GM23338 (cell line): Measurements from ENCODE around the gene HOXA10. TPM values are rescaled to one million over a fixed set of nuclear protein-coding genes. Genes with fewer than 3 reads are reported as not detected.

Experiments used
- ATAC-seq: fragments of 200-7000 bp; cut with Tn5 transposase; 3 replicates; pipeline ENCODE4 v1.9.1; 2020
- DNase-seq: peaks from one replicate; pipeline ENCODE4 v3.0.0-alpha.2; 2015; ENCODE audit warnings: low spot score
- H2AFZ ChIP-seq: fragments of 200-600 bp; sonication (generic); 2 replicates; pipeline ENCODE4 v1.8.0; 2016; ENCODE audit warnings: antibody characterized with exemption, mild to moderate bottlenecking, moderate library complexity
- H3F3A ChIP-seq: fragments of 200-600 bp; sonication (generic); replicated peaks from 2 replicates; pipeline ENCODE4 v1.8.0; 2017; ENCODE audit warnings: antibody characterized with exemption, mixed run types, low read depth
- H3K27ac ChIP-seq: fragments of 200-600 bp; sonication (generic); 2 replicates; pipeline ENCODE4 v1.6.1; 2016; ENCODE audit warnings: low read depth
- H3K27me3 ChIP-seq: fragments of 200-600 bp; sonication (generic); 2 replicates; pipeline ENCODE4 v1.8.0; 2016; ENCODE audit warnings: mild to moderate bottlenecking, mixed run types, moderate library complexity; ENCODE audit not compliant: insufficient read depth
- H3K36me3 ChIP-seq: fragments of 200-600 bp; sonication (generic); 2 replicates; pipeline ENCODE4 v1.8.0; 2016; ENCODE audit warnings: mild to moderate bottlenecking; ENCODE audit not compliant: insufficient read depth
- H3K4me1 ChIP-seq: fragments of 200-600 bp; sonication (generic); 2 replicates; pipeline ENCODE4 v1.8.0; 2016; ENCODE audit warnings: mild to moderate bottlenecking, moderate library complexity; ENCODE audit not compliant: insufficient read depth
- H3K4me2 ChIP-seq: fragments of 200-600 bp; sonication (generic); 2 replicates; pipeline ENCODE4 v1.7.1; 2017; ENCODE audit warnings: mixed run types
- H3K4me3 ChIP-seq: fragments of 200-600 bp; sonication (generic); 2 replicates; pipeline ENCODE4 v1.6.1; 2016; ENCODE audit warnings: mixed run types
- H3K79me2 ChIP-seq: fragments of 200-600 bp; sonication (generic); replicated peaks from 2 replicates; pipeline ENCODE4 v1.8.0; 2017; ENCODE audit warnings: mild to moderate bottlenecking; ENCODE audit not compliant: insufficient read depth
- H3K9me2 ChIP-seq: fragments of 200-600 bp; sonication (generic); 2 replicates; pipeline ENCODE4 v1.8.0; 2017; ENCODE audit not compliant: insufficient read depth
- H4K20me1 ChIP-seq: fragments of 200-600 bp; sonication (generic); replicated peaks from 2 replicates; pipeline ENCODE4 v1.8.0; 2017; ENCODE audit warnings: mild to moderate bottlenecking; ENCODE audit not compliant: insufficient read depth
- H3K27ac Mint-ChIP-seq: 2 replicates; pipeline ENCODE4 v1.8.0; 2020; ENCODE audit warnings: inconsistent platforms, mild to moderate bottlenecking, moderate library complexity, mixed read lengths
- H3K27me3 Mint-ChIP-seq: 3 replicates; pipeline ENCODE4 v1.8.0; 2022; ENCODE audit warnings: low read depth, mild to moderate bottlenecking, moderate library complexity, mixed read lengths, inconsistent platforms; ENCODE audit not compliant: insufficient read depth, poor library complexity
- H3K36me3 Mint-ChIP-seq: 3 replicates; pipeline ENCODE4 v1.8.0; 2021; ENCODE audit warnings: low read depth, mild to moderate bottlenecking, inconsistent platforms, moderate library complexity, mixed read lengths
- H3K4me1 Mint-ChIP-seq: 3 replicates; pipeline ENCODE4 v1.8.0; 2020; ENCODE audit warnings: mild to moderate bottlenecking, inconsistent platforms, mixed read lengths
- H3K4me3 Mint-ChIP-seq: 3 replicates; pipeline ENCODE4 v1.8.0; 2021; ENCODE audit warnings: moderate library complexity, mild to moderate bottlenecking, inconsistent platforms, mixed read lengths
- H3K9me3 Mint-ChIP-seq: 3 replicates; pipeline ENCODE4 v1.8.0; 2020; ENCODE audit warnings: moderate library complexity, mild to moderate bottlenecking, inconsistent platforms, mixed read lengths
- CREB1 ChIP-seq: fragments of 250-450 bp; sonication (Bioruptor Pico); IDR thresholded peaks from 2 replicates; pipeline ENCODE4 v1.5.0; 2020; ENCODE audit warnings: low read depth, mild to moderate bottlenecking, moderate library complexity
- CTCF ChIP-seq, 2 experiments: fragments of 200-600 bp in 1 of 2; sonication (generic) in 1 of 2; conservative IDR thresholded peaks; 2 replicates each; pipeline versions ENCODE4 v1.5.1 to v1.6.1; 2016 to 2017; ENCODE audit warnings: antibody characterized with exemption in 2 of 2, low read depth in 2 of 2, mild to moderate bottlenecking in 2 of 2, moderate library complexity in 1 of 2
- EZH2 ChIP-seq: fragments of 200-600 bp; sonication (generic); IDR thresholded peaks from one replicate; pipeline ENCODE4 v1.8.0; 2017; ENCODE audit warnings: antibody characterized with exemption, mild to moderate bottlenecking, low read depth; ENCODE audit not compliant: unreplicated experiment
- EZH2phosphoT487 ChIP-seq: fragments of 200-600 bp; sonication (generic); IDR thresholded peaks from one replicate; pipeline ENCODE4 v1.8.1; 2018; ENCODE audit warnings: antibody characterized with exemption; ENCODE audit not compliant: unreplicated experiment
- POLR2AphosphoS5 ChIP-seq: IDR thresholded peaks from 2 replicates; pipeline ENCODE4 v1.6.1; 2016; ENCODE audit warnings: antibody characterized with exemption, low read depth
- STAT1 ChIP-seq: IDR thresholded peaks from one replicate; pipeline ENCODE4 v1.6.1; 2016; ENCODE audit warnings: antibody characterized with exemption; ENCODE audit not compliant: unreplicated experiment
- ZNF114 ChIP-seq: fragments of 250-450 bp; sonication (Bioruptor Pico); IDR thresholded peaks from 2 replicates; pipeline ENCODE4 v1.5.0; 2020; ENCODE audit warnings: mild to moderate bottlenecking, moderate library complexity
- ZNF331 ChIP-seq: fragments of 250-450 bp; sonication (Bioruptor Pico); IDR thresholded peaks from 2 replicates; pipeline ENCODE4 v1.5.0; 2020; ENCODE audit warnings: low read depth, mild to moderate bottlenecking, moderate library complexity
- ZNF462 ChIP-seq: fragments of 250-450 bp; sonication (Bioruptor Pico); IDR thresholded peaks from 2 replicates; pipeline ENCODE4 v1.5.0; 2020; ENCODE audit warnings: mild to moderate bottlenecking, moderate library complexity
- polyA plus RNA-seq: library from polyadenylated mRNA; unstranded; fragments of >200 nt; fragmentation: Nextera tagmentation; extraction: Ambion mirVana; gene quantifications from 2 replicates; pipeline ENCODE4 v1.2.1, GENCODE V29; 2016
- total RNA-seq: library from RNA; depleted of rRNA; stranded (reverse); fragments of >200 nt; shearing (Covaris generic); gene quantifications from 2 replicates; pipeline ENCODE4 v1.2.3, GENCODE V29; 2014

Gene HOXA10
- total and polyA plus RNA-seq, 2 experiments from 2014 or later, result not detected

- peak overlapping the region; percentile 50 for H3K4me3 Mint-ChIP-seq
Measured at GRCh38 chr7:27150568-27151340, 23.4 kb downstream of the HOXA10 start.

GRCh38 chr7:27149842-27150567, 24.1 kb downstream of the HOXA10 start:
- Histone ChIP-seq H3K79me2 (no peaks in the 10 kb centered on the region), H3K27ac (no peak overlapping the region), H2AFZ (no peak overlapping the region), H3K4me1 (peaks cover 20% of the 10 kb centered on the region), H3F3A (peaks cover 43% of the 10 kb centered on the region), H3K4me2 (peak overlapping the region; percentile 74), H4K20me1 (peaks cover 46% of the 10 kb centered on the region), H3K9me2 (no peaks in the 10 kb centered on the region), H3K4me3 (peak overlapping the region; percentile 43; the same call in 1 of the 2 replicates), H3K36me3 (no peaks in the 10 kb centered on the region), H3K27me3 (peaks cover 100% of the 10 kb centered on the region)
- DNase-seq, result no peak
- Mint-ChIP-seq H3K9me3 (peaks cover 22% of the 10 kb centered on the region), H3K27ac (no peak overlapping the region), H3K36me3 (no peaks in the 10 kb centered on the region; the same call in 2 of the 3 replicates), H3K4me1 (peaks cover 18% of the 10 kb centered on the region), H3K4me3 (peak overlapping the region; percentile 44; the same call in 2 of the 3 replicates), H3K27me3 (peaks cover 100% of the 10 kb centered on the region)
- ATAC-seq, result no peak
- no peak for TF ChIP-seq ZNF114 (CRISPR knock-in tag)
- TF ChIP-seq EZH2, result no peak
- no peak for TF ChIP-seq ZNF331 (CRISPR knock-in tag)
- TF ChIP-seq ZNF462, result no peak
- no peak for TF ChIP-seq POLR2AphosphoS5
- TF ChIP-seq STAT1, result no peak
- TF ChIP-seq CREB1, result no peak

More at GRCh38 chr7:27150568-27151340, 23.4 kb downstream of the HOXA10 start:
- ATAC-seq (peak; percentile 63), DNase-seq (peak; percentile 85)
- Histone ChIP-seq H3F3A (peaks cover 43% of the 10 kb centered on the region), H3K9me2 (no peaks in the 10 kb centered on the region), H4K20me1 (peaks cover 54% of the 10 kb centered on the region), H3K79me2 (no peaks in the 10 kb centered on the region), H3K27me3 (peaks cover 100% of the 10 kb centered on the region), H3K4me2 (peak overlapping the region; percentile 74), H3K27ac (no peak overlapping the region), H3K4me3 (peak overlapping the region; percentile 43), H3K4me1 (peaks cover 24% of the 10 kb centered on the region), H2AFZ (no peak overlapping the region), H3K36me3 (no peaks in the 10 kb centered on the region)
- peaks cover 21% of the 10 kb centered on the region for H3K4me1 Mint-ChIP-seq
- H3K27ac Mint-ChIP-seq, result no peak overlapping the region
- peaks cover 100% of the 10 kb centered on the region for H3K27me3 Mint-ChIP-seq
- H3K36me3 Mint-ChIP-seq, result no peaks in the 10 kb centered on the region; the same call in 2 of the 3 replicates
- peaks cover 26% of the 10 kb centered on the region for H3K9me3 Mint-ChIP-seq
- no peak for TF ChIP-seq CREB1
- TF ChIP-seq EZH2phosphoT487, result peak; percentile 85
- TF ChIP-seq EZH2, result peak; percentile 93
- peak; percentile 64 to 73 for TF ChIP-seq CTCF (conservative IDR thresholded peaks at IDR 0.05; ENCODE audit: low read depth in 2 of 2)
